NCI-H526 (cell line): ENCODE data around the gene PPP6R2.

Experiments
- DNase-seq, 2 experiments: peaks; one replicate each; lab custom pipeline; 2025; lab: John Stamatoyannopoulos, UW

The PPP6R2 gene

GRCh38 chr22:50485221-50486131 is 142.3 kb downstream of the PPP6R2 start:
- no peak for DNase-seq

GRCh38 chr22:50486561-50487289 is 143.6 kb downstream of the PPP6R2 start, which contains the start of gene MIOX:
Gene MIOX (plus strand): TSS chr22:50486859. CDS start chr22:50486898, 39 bp downstream.
- no peak for DNase-seq

GRCh38 chr22:50487290-50488005 is 144.3 kb downstream of the PPP6R2 start:
- no peak for DNase-seq

GRCh38 chr22:50488006-50488677 is 145.0 kb downstream of the PPP6R2 start:
- DNase-seq: no peak

- no peak for DNase-seq
Measured at GRCh38 chr22:50488886-50489285, 145.8 kb downstream of the PPP6R2 start.

- DNase-seq: no peak
Measured at GRCh38 chr22:50489363-50490243, 146.5 kb downstream of the PPP6R2 start.

- DNase-seq: no peak
Measured at GRCh38 chr22:50490531-50491308, 147.6 kb downstream of the PPP6R2 start.
